ENCODE results near the gene SLC25A38.

- TF ChIP-seq, protein P1, sequence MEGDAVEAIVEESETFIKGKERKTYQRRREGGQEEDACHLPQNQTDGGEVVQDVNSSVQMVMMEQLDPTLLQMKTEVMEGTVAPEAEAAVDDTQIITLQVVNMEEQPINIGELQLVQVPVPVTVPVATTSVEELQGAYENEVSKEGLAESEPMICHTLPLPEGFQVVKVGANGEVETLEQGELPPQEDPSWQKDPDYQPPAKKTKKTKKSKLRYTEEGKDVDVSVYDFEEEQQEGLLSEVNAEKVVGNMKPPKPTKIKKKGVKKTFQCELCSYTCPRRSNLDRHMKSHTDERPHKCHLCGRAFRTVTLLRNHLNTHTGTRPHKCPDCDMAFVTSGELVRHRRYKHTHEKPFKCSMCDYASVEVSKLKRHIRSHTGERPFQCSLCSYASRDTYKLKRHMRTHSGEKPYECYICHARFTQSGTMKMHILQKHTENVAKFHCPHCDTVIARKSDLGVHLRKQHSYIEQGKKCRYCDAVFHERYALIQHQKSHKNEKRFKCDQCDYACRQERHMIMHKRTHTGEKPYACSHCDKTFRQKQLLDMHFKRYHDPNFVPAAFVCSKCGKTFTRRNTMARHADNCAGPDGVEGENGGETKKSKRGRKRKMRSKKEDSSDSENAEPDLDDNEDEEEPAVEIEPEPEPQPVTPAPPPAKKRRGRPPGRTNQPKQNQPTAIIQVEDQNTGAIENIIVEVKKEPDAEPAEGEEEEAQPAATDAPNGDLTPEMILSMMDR (conservative IDR thresholded peaks at IDR 0.05) = no peak
- no peak for TF ChIP-seq ZFX (IDR thresholded peaks at IDR 0.05)
Measured at GRCh38 chr3:39385456-39386090, 2.4 kb downstream of the SLC25A38 start.

Measured in C4-2B (cell line).